Upper lobe of right lung (tissue), 1 donor: ENCODE measurements around the gene MEGF8. TPM values are rescaled to one million over a fixed set of nuclear protein-coding genes. Genes with fewer than 3 reads are reported as not detected.

Experiments used
- ATAC-seq: fragments of 200-7000 bp; cut with Tn5 transposase; one replicate; pipeline ENCODE4 v1.9.1; 2020; ENCODE audit warnings: mild to moderate bottlenecking, moderate library complexity
- DNase-seq: peaks from one replicate; pipeline ENCODE4 v3.0.0-alpha.2; 2020
- H3K27ac ChIP-seq: fragments of 200-600 bp; one replicate; pipeline ENCODE4 v1.8.0; 2022
- H3K27me3 ChIP-seq: fragments of 200-600 bp; one replicate; pipeline ENCODE4 v1.8.0; 2022; ENCODE audit warnings: mild to moderate bottlenecking
- H3K36me3 ChIP-seq: fragments of 200-600 bp; one replicate; pipeline ENCODE4 v1.8.0; 2022
- H3K4me1 ChIP-seq: fragments of 200-600 bp; one replicate; pipeline ENCODE4 v1.8.0; 2022
- H3K4me3 ChIP-seq: fragments of 200-600 bp; one replicate; pipeline ENCODE4 v1.8.0; 2022; ENCODE audit warnings: mild to moderate bottlenecking
- H3K9me3 ChIP-seq: fragments of 200-600 bp; one replicate; pipeline ENCODE4 v1.8.0; 2022
- CTCF ChIP-seq: fragments of 200-600 bp; IDR thresholded peaks from one replicate; pipeline ENCODE4 v1.8.0; 2022; ENCODE audit warnings: antibody characterized with exemption
- intact Hi-C: fragments of 100-400 bp; cut with DNase I; formaldehyde crosslinking; loops from one replicate; pipeline ENCODE4 v1.11.0; 2022
- total RNA-seq: library from RNA; stranded (reverse); fragmentation: NEBNext Ultra II Directional; extraction: Animal tissue kit (Norgen Biotek cat#: 25700); gene quantifications from one replicate; pipeline ENCODE4 v1.2.1, GENCODE V29; 2021
- donor health status: DM: no; HTN: yes; CAD: no; lungs with severe emphysema.

The MEGF8 gene
- total RNA-seq, 1 donor from 2014 or later, result 18.4 TPM

- Histone ChIP-seq H3K9me3 (no peaks in the 10 kb centered on the region), H3K27ac (no peak overlapping the region), H3K27me3 (peaks cover 9% of the 10 kb centered on the region), H3K4me1 (peaks cover 13% of the 10 kb centered on the region), H3K4me3 (no peak overlapping the region), H3K36me3 (no peaks in the 10 kb centered on the region)
- DNase-seq, result no peak
- intact Hi-C loops, result no loop called here
- no peak for ATAC-seq
- TF ChIP-seq CTCF, result no peak
These were observed 69.3 kb downstream of the MEGF8 start for GRCh38 chr19:42394751-42395150.

DNA sequence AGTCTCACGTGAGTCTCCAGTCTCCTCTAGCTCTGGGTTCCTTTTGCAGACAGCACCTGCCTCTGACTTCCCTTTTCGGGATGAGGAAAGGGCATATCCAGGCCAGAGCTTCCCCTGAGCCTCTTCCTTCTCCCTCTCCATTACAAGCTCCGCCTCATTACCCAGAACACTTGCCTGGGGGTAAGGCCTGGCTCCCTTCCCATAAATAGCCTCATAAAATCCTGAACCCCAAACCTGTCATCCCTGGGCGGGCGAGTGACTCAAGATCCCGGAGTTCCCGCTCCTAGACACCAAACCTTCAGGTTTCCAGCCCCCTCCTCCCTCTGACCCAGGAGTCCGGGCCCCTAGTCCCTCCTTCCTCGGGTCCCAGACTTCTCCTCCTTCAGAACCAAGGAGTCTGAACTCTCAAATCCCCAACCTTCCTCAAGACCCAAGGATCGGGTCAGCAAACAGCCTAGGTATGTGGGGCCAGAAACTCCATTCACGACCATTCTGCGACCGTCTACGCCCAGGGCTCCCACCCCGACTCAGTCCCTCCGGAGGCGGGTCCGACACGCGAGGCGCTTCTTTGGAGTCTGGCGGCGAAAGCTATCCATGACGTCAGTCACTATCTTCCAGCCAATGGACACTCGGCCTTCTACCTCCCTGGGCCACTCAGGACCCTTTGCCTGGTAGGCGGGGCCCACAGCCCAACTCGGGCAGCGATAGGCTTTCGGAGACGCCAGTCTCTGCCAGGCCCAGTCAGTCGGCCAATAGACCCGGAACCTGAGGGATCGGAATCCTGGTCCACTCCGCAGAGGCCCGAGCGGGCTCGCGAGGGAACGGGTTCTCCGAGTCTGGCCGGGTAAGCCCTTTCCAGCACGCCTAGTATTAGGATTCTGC lies 71.2 kb downstream of the MEGF8 start:
- Histone ChIP-seq H3K36me3 (no peaks in the 10 kb centered on the region), H3K9me3 (no peaks in the 10 kb centered on the region), H3K27ac (peak overlapping the region; percentile 67), H3K4me3 (peak overlapping the region; percentile 60), H3K27me3 (no peaks in the 10 kb centered on the region), H3K4me1 (peaks cover 20% of the 10 kb centered on the region)
- ATAC-seq, result peak; percentile 98
- no peak for TF ChIP-seq CTCF
- peak; percentile 99 for DNase-seq
- intact Hi-C loops, result no loop called here

GRCh38 chr19:42397263-42398166 lies 72.1 kb downstream of the MEGF8 start:
- peak overlapping the region; percentile 67 for H3K27ac ChIP-seq
- H3K9me3 ChIP-seq, result no peaks in the 10 kb centered on the region
- ATAC-seq (no peak), DNase-seq (no peak)
- no peak for TF ChIP-seq CTCF
- H3K4me3 ChIP-seq, result peak overlapping the region; percentile 60
- intact Hi-C loops, result no loop called here
- no peaks in the 10 kb centered on the region for H3K27me3 ChIP-seq
- peaks cover 20% of the 10 kb centered on the region for H3K4me1 ChIP-seq
- H3K36me3 ChIP-seq, result no peaks in the 10 kb centered on the region

GRCh38 chr19:42400404-42400803 lies 75.0 kb downstream of the MEGF8 start:
- no peak for DNase-seq
- ATAC-seq, result no peak
- Histone ChIP-seq H3K9me3 (no peaks in the 10 kb centered on the region), H3K27me3 (no peaks in the 10 kb centered on the region), H3K27ac (no peak overlapping the region), H3K4me1 (peaks cover 20% of the 10 kb centered on the region), H3K36me3 (no peaks in the 10 kb centered on the region), H3K4me3 (no peak overlapping the region)
- intact Hi-C loops, result no loop called here
- no peak for TF ChIP-seq CTCF

GRCh38 chr19:42401365-42402303 lies 76.2 kb downstream of the MEGF8 start:
- intact Hi-C loops, result no loop called here
- ATAC-seq, result peak; percentile 76

More at GRCh38 chr19:42401365-42402303, 76.2 kb downstream of the MEGF8 start:
- H3K27me3 ChIP-seq, result no peaks in the 10 kb centered on the region
- no peaks in the 10 kb centered on the region for H3K36me3 ChIP-seq
- peak; percentile 79 for TF ChIP-seq CTCF
- H3K9me3 ChIP-seq, result no peaks in the 10 kb centered on the region
- H3K27ac ChIP-seq, result peak overlapping the region; percentile 70
- peak; percentile 90 for DNase-seq
- peak overlapping the region; percentile 66 for H3K4me3 ChIP-seq
- peaks cover 17% of the 10 kb centered on the region for H3K4me1 ChIP-seq
